Hepatocyte (in vitro differentiated cells): ENCODE results near the gene PFKL.

Experiments
- EZH2 ChIP-seq: fragments of 200-600 bp; sonication (generic); IDR thresholded peaks from 2 replicates; pipeline ENCODE4 v1.6.1; 2016; ENCODE audit warnings: antibody characterized with exemption, mild to moderate bottlenecking, borderline replicate concordance
- TF ChIP-seq, protein P1 (sequence below): fragments of 200-600 bp; sonication (generic); IDR thresholded peaks from 2 replicates; pipeline ENCODE4 v1.5.1; 2016; ENCODE audit warnings: antibody characterized with exemption, mild to moderate bottlenecking; ENCODE audit not compliant: poor library complexity

DNA sequence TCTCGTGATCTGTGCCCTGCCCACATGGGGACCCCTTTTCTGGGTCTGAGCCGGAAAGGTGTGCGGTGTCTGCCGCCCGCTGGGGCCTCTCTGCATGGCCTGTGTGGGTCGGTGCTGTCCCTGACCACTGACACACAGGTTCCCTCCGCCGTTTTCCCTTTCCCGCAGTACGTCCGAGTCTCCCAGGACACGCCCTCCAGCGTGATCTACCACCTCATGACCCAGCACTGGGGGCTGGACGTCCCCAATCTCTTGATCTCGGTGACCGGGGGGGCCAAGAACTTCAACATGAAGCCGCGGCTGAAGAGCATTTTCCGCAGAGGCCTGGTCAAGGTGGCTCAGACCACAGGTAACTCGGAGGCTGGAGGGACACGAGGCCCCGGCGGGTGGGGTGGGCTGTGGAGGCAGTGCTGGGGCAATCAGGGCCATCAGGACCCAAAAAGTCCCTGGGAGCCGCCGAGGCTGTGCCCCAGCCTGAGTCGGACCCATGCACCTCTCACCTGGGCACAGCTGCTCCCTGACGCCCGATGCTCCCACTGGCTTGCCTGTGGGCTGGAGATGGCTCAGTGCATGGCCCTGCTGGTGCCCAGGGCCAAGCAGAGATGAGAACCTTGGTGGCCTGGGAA is 66.8 kb downstream of the PFKL start:
- TF ChIP-seq, protein P1, sequence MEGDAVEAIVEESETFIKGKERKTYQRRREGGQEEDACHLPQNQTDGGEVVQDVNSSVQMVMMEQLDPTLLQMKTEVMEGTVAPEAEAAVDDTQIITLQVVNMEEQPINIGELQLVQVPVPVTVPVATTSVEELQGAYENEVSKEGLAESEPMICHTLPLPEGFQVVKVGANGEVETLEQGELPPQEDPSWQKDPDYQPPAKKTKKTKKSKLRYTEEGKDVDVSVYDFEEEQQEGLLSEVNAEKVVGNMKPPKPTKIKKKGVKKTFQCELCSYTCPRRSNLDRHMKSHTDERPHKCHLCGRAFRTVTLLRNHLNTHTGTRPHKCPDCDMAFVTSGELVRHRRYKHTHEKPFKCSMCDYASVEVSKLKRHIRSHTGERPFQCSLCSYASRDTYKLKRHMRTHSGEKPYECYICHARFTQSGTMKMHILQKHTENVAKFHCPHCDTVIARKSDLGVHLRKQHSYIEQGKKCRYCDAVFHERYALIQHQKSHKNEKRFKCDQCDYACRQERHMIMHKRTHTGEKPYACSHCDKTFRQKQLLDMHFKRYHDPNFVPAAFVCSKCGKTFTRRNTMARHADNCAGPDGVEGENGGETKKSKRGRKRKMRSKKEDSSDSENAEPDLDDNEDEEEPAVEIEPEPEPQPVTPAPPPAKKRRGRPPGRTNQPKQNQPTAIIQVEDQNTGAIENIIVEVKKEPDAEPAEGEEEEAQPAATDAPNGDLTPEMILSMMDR: no peak
- no peak for TF ChIP-seq EZH2
